ENCODE measurements around the gene TBCB.
A peak's percentile ranks its signal among the peaks of the same experiment; 100 is the strongest.

The TBCB gene

GRCh38 chr19:36112678-36113077, 2.6 kb upstream of the TBCB start:
- Histone ChIP-seq H3K9me3 (no peaks in the 10 kb centered on the region), H3K27me3 (no peaks in the 10 kb centered on the region), H3K36me3 (peaks cover 62% of the 10 kb centered on the region), H3K4me1 (peaks cover 26% of the 10 kb centered on the region), H3K4me3 (no peak overlapping the region), H3K4me2 (no peak overlapping the region), H3K27ac (no peak overlapping the region), H3K9ac (no peak overlapping the region; the same call in 1 of the 2 replicates), H4K20me1 (peaks cover 23% of the 10 kb centered on the region)
- TF ChIP-seq Cebpa-rat (IDR thresholded peaks at IDR 0.05) = no peak

GRCh38 chr19:36113425-36113824, 1.8 kb upstream of the TBCB start:
- TF ChIP-seq Cebpa-rat (IDR thresholded peaks at IDR 0.05) = no peak
- H3K9ac ChIP-seq = peak overlapping the region; percentile 89

DNA sequence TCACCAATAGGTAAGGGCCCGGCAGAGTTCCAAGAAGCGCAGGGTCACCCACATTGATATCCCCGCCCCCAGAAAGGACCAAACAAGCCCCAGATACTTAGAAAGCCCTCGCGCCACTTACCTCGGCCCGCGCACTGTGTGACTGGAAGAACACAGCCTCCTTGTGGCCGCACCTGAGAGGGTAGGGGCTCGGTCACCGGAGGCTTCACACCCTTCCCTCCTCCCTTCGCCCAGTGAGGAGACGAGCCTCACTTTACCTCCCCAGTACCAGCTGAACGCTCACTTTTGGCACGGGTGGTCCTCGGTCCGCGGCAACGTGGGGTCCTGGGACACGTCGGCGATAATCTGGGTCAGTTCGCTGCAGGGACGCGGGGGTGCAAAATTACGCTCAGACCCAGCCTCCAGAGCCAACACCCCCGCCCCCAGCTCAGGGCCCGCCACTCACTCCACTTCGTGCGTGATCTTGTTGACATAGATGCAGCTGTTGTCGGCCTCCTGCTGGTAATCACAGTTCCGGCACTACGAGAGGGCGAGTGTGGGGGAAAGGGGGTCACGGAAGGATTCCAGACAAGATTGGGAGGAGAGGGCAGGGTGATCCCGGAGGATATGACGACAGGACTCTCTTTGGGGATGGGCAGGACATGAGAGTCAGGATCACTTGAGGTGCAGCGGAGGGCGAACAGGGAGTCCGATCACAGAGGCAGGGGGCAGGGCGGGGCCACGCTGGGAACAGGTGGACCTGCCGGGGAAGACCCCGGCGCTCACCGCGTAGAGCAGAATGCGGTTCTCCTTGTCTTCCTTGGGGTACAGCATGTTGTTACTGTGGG, 1.2 kb upstream of the TBCB start:
- Histone ChIP-seq H3K27me3 (no peaks in the 10 kb centered on the region), H3K9me3 (no peaks in the 10 kb centered on the region), H4K20me1 (peaks cover 23% of the 10 kb centered on the region), H3K9ac (peak overlapping the region; percentile 89), H3K36me3 (peaks cover 62% of the 10 kb centered on the region), H3K4me2 (peak overlapping the region; percentile 95), H3K4me3 (peak overlapping the region; percentile 93), H3K27ac (peak overlapping the region; percentile 81), H3K4me1 (peaks cover 36% of the 10 kb centered on the region)
- no peak for TF ChIP-seq Cebpa-rat (IDR thresholded peaks at IDR 0.05)

More at GRCh38 chr19:36113425-36113824, 1.8 kb upstream of the TBCB start:
- H3K9me3 ChIP-seq = no peaks in the 10 kb centered on the region
- no peaks in the 10 kb centered on the region for H3K27me3 ChIP-seq
- H3K27ac ChIP-seq = no peak overlapping the region
- peak overlapping the region; percentile 95 for H3K4me2 ChIP-seq
- H3K4me3 ChIP-seq = peak overlapping the region; percentile 93
- H3K36me3 ChIP-seq = peaks cover 62% of the 10 kb centered on the region
- peaks cover 29% of the 10 kb centered on the region for H3K4me1 ChIP-seq
- H4K20me1 ChIP-seq = peaks cover 23% of the 10 kb centered on the region

DNA sequence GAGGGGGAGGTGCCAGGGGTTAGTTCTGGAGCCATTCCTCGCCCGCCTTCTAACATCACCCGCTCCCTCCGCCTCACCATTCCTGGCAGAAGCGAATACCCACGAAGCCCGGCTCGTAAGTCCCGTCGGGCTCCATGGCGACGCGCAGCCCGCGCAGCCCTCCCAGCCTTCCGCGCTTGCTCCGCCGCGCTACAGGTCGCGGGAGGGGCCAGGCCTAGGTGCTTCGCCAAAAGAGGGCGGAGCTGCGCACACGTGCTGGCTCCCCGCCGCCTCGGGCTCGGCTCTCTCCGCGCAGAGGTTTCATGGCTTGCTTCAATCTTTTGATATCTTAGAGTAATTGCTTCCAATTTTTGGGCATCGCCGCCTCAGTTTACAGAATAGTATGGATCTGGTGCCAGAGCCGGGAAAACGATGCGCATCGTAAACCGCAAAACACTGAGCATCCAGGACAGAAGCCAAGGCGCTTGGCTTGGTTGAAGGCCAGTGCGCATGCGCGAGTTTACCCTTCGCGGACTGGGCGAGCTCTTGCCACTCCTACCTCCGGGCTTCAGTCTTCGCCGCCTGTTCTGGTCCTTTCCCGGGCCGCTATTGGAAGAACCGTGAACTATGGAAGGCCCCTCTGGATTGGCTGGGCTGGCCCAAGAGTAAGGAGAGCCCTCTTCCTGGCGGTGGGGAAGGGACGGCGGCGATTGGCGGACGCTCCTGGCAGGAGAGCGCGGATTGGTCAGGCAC, 381 bp upstream of the TBCB start, which contains the start of gene POLR2I:
Gene POLR2I, minus strand, starts transcription at position 155 of the 732 bp plus-strand sequence. Its CDS starts 19 bp downstream, at position 136.
- H3K27ac ChIP-seq = peak within 1 kb of the TSS; percentile 81
- H3K4me3 ChIP-seq = peak within 1 kb of the TSS; percentile 93
- H3K9ac ChIP-seq = peak within 1 kb of the TSS; percentile 89
- H4K20me1 ChIP-seq = peaks cover 23% of the 10 kb centered on the region
- TF ChIP-seq Cebpa-rat (IDR thresholded peaks at IDR 0.05) = no peak
- H3K4me2 ChIP-seq = peak within 1 kb of the TSS; percentile 95
- H3K36me3 ChIP-seq = peaks cover 69% of the 10 kb centered on the region
- no peaks in the 10 kb centered on the region for H3K9me3 ChIP-seq
- H3K4me1 ChIP-seq = peaks cover 44% of the 10 kb centered on the region
- no peaks in the 10 kb centered on the region for H3K27me3 ChIP-seq

- H3K9ac ChIP-seq = peak overlapping the region; percentile 83
- peak overlapping the region; percentile 93 for H3K4me3 ChIP-seq
- H3K4me1 ChIP-seq = peaks cover 57% of the 10 kb centered on the region
- H3K27ac ChIP-seq = peak overlapping the region; percentile 65; the same call in 1 of the 2 replicates
- no peaks in the 10 kb centered on the region for H3K9me3 ChIP-seq
- H3K27me3 ChIP-seq = no peaks in the 10 kb centered on the region
- H3K36me3 ChIP-seq = peaks cover 71% of the 10 kb centered on the region
- H3K4me2 ChIP-seq = peak overlapping the region; percentile 95
- TF ChIP-seq Cebpa-rat (IDR thresholded peaks at IDR 0.05) = no peak
- peaks cover 28% of the 10 kb centered on the region for H4K20me1 ChIP-seq
Observed at GRCh38 chr19:36116344-36116637, 1.0 kb downstream of the TBCB start.

DNA sequence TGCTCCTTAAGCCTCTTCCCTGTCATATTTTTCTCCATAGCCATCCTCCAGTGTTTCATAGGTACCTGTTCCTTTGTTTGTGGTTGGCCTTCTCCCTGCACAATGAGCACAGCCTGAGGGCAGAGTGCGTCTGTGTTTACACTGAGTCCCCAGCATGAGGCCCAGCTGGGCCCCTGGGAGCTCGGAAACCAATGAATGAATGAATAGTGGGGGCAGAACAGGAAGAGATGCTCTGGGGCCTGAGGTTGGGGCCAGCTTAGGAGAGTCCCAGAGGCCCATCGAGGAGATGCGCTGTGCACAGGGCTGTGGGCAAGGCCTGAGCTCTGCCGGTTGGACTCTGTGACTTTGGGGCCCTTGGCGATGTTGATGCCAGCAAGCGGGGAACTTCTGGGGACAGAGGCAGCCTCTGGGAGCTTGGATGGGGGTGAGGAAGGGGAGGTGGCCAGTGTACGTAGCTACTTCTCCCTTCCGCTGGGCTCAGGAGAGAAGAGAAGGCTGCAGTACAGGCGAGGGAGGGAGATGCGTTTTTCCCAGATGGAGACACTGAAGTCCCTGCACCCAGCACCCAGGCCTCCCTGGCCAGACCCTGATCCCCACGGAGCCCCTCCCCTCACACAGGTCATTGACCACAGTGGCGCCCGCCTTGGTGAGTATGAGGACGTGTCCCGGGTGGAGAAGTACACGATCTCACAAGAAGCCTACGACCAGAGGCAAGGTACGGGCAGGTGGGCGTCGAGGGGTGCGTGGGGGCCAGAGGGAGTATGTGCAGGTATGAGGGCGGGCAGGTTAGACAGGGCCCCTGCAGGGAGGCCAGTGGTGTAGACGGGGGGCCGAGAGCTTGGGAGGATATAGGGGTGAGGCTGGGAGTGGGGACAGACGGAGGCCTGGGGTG, 5.1 kb downstream of the TBCB start:
- H3K36me3 ChIP-seq = peaks cover 87% of the 10 kb centered on the region
- H4K20me1 ChIP-seq = peaks cover 17% of the 10 kb centered on the region; the same call in 1 of the 2 replicates
- no peak for TF ChIP-seq Cebpa-rat (IDR thresholded peaks at IDR 0.05)
- H3K4me1 ChIP-seq = peaks cover 50% of the 10 kb centered on the region
- H3K27ac ChIP-seq = peak overlapping the region; percentile 44; the same call in 1 of the 2 replicates
- H3K4me2 ChIP-seq = peak overlapping the region; percentile 55
- H3K9ac ChIP-seq = peak overlapping the region; percentile 50
- no peaks in the 10 kb centered on the region for H3K9me3 ChIP-seq
- no peaks in the 10 kb centered on the region for H3K27me3 ChIP-seq
- H3K4me3 ChIP-seq = no peak overlapping the region

- H3K9me3 ChIP-seq = no peaks in the 10 kb centered on the region
- peaks cover 53% of the 10 kb centered on the region for H3K4me1 ChIP-seq
- H4K20me1 ChIP-seq = peaks cover 15% of the 10 kb centered on the region; the same call in 1 of the 2 replicates
- peak overlapping the region; percentile 55 for H3K4me2 ChIP-seq
- no peak overlapping the region for H3K4me3 ChIP-seq
- H3K36me3 ChIP-seq = peaks cover 94% of the 10 kb centered on the region
- no peak overlapping the region for H3K9ac ChIP-seq
- H3K27me3 ChIP-seq = no peaks in the 10 kb centered on the region
- no peak for TF ChIP-seq Cebpa-rat (IDR thresholded peaks at IDR 0.05)
- H3K27ac ChIP-seq = no peak overlapping the region; the same call in 1 of the 2 replicates
Observed at GRCh38 chr19:36120984-36121358, 5.7 kb downstream of the TBCB start.

DNA sequence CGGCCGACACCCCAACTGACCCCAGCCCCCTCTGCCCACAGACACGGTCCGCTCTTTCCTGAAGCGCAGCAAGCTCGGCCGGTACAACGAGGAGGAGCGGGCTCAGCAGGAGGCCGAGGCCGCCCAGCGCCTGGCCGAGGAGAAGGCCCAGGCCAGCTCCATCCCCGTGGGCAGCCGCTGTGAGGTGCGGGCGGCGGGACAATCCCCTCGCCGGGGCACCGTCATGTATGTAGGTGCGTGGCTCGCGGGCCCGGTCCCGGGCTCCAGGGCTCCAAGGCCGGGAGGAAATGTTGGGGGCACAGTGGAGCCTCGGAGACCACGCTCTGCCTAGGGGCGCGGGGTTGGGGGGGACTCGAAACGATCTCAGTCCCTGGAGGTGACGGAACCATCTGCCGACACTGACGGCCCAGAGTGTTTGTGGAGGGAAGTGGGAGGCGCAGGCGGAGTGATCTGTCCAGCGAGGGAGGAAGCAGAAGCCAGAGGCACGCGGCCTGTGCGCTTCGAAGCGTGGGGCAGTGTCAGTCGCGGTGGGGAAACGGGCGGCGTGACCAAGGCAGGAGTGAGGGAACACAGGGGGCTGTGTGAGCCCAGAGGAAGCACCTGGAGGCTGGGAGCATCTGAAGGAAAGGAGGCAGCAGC, 6.3 kb downstream of the TBCB start:
- peaks cover 9% of the 10 kb centered on the region; the same call in 1 of the 2 replicates for H4K20me1 ChIP-seq
- no peaks in the 10 kb centered on the region for H3K27me3 ChIP-seq
- H3K9me3 ChIP-seq = no peaks in the 10 kb centered on the region
- H3K36me3 ChIP-seq = peaks cover 95% of the 10 kb centered on the region
- H3K9ac ChIP-seq = 0 out of 2 replicates have a peak overlapping the region, but pooled peaks have one; percentile 8
- peaks cover 53% of the 10 kb centered on the region for H3K4me1 ChIP-seq
- H3K4me3 ChIP-seq = no peak overlapping the region
- TF ChIP-seq Cebpa-rat (IDR thresholded peaks at IDR 0.05) = no peak
- peak overlapping the region; percentile 24 for H3K4me2 ChIP-seq
- no peak overlapping the region for H3K27ac ChIP-seq

- Histone ChIP-seq H4K20me1 (no peaks in the 10 kb centered on the region), H3K9me3 (no peaks in the 10 kb centered on the region), H3K9ac (no peak overlapping the region), H3K27ac (no peak overlapping the region), H3K27me3 (no peaks in the 10 kb centered on the region), H3K4me2 (no peak overlapping the region), H3K4me1 (peaks cover 56% of the 10 kb centered on the region), H3K36me3 (peaks cover 56% of the 10 kb centered on the region), H3K4me3 (no peak overlapping the region)
- no peak for TF ChIP-seq Cebpa-rat (IDR thresholded peaks at IDR 0.05)
Observed at GRCh38 chr19:36125557-36125956, 10.3 kb downstream of the TBCB start.
